HK-2 (cell line): ENCODE data around the gene DBNDD2.

ENCODE experiments used
- DNase-seq: peaks from one replicate; pipeline ENCODE4 v3.0.0-alpha.2; 2018; ENCODE audit not compliant: unreplicated experiment

Gene DBNDD2, protein sequence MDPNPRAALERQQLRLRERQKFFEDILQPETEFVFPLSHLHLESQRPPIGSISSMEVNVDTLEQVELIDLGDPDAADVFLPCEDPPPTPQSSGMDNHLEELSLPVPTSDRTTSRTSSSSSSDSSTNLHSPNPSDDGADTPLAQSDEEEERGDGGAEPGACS

DNA sequence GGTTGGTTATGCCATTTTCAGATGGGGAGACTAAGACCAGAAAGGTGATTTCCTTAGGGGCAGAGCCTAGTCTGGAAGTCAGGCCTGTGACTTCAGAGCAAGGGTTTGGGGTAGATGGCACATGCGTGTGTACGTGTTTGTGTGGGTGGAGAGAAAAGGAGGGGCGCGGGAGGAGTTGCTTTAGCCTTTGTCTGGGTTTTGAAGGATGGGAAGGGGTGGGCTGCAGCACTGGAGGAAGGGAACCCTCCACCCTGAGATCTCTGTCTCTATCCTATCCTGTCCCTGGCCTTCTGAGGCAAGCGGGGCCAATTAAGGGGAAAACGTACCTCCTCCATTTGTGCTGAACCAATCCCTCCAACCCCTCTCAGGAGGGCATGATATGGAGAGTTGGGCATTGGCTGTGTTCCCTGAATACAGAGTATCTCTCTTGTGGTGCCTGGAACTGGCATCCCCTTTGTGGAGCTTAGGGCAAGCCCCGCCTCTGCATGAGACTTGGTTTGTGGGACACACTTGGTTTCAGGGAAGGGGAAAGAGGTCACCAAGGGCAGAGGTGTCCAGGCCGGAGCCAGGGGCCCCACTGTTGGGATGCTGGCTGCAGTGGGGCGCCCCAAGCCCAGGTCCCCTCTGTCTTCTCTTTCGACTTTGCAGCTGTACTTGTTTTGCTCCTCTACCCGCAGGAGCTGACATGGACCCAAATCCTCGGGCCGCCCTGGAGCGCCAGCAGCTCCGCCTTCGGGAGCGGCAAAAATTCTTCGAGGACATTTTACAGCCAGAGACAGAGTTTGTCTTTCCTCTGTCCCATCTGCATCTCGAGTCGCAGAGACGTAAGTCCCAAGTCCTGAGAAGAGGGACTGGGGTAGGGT is at the start of gene DBNDD2:
Gene DBNDD2, plus strand, starts transcription at position 507 of the 863 bp plus-strand sequence. Its CDS starts 179 bp downstream, at position 686.
- no peak for DNase-seq

DNA sequence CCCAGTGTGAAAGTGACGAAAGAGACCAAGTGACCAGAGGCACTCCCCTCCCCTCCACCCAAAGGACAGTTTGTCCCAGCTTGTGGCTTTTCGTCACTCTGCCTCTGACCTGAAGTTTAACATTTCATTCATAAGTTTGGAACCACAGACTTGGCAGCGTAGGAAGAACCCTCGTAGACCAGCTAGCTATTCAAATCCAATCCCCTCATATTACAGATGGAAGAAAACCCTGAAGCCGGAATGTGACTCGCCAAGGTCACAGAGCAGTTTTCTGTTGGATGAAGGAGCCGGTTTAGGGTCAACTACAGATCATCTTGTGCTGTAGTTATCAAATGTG is 49.1 kb upstream of the DBNDD2 start:
- DNase-seq, result no peak

DNA sequence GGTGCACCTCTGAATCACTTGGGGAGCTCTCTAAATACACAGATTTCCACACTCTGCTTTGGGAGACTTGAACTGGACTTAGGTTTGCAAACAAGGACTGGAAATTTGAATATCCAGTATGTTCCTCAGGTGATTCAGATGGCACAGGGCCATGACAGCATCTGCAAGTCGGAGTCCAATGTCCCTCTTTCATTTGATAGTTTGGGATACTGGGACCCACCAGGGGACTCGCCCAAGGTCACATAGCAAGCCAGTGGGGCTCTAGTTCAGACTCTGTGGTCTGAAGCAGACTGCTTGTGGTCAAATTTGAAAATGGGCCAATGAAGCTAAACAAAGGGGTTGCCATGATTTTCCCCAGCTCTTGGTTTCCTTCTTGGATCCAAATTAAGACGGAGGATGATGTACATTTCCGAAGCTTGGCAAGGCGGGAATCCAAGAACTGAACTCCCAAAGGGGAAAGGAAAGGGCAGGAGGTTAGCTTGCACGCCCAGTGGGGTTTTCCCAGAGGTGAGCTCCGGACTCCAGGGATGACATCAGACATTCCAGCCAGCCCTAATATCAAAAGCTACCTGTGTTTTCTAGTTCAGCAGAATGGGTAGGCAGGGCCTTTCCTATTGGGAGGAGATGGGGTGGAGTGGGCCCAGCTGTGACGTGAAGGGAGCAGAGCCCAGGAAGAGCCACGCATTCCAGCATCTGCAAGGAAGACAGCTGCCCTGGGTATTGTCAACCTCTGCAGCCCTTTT is 48.5 kb upstream of the DBNDD2 start:
- peak; percentile 59 for DNase-seq

DNA sequence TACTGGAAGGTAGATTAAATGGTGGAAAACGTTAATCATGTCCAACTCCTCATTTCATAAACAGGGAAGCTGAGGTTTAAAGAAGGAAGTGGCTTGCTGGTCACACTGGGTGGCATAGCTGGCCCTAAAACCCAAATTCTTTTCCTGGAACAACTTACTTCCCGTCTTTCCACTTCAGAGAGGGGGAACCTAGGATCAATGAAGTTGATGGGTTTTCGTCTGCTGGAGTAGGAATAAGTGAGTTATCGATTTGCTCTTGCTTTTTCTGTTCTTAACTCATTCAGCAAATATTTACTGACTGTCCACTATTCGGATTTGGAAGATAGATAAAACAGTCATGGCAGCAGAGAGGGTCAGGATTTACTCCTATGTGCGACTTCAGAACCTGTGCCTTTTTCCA is 46.3 kb upstream of the DBNDD2 start:
- DNase-seq, result no peak

DNA sequence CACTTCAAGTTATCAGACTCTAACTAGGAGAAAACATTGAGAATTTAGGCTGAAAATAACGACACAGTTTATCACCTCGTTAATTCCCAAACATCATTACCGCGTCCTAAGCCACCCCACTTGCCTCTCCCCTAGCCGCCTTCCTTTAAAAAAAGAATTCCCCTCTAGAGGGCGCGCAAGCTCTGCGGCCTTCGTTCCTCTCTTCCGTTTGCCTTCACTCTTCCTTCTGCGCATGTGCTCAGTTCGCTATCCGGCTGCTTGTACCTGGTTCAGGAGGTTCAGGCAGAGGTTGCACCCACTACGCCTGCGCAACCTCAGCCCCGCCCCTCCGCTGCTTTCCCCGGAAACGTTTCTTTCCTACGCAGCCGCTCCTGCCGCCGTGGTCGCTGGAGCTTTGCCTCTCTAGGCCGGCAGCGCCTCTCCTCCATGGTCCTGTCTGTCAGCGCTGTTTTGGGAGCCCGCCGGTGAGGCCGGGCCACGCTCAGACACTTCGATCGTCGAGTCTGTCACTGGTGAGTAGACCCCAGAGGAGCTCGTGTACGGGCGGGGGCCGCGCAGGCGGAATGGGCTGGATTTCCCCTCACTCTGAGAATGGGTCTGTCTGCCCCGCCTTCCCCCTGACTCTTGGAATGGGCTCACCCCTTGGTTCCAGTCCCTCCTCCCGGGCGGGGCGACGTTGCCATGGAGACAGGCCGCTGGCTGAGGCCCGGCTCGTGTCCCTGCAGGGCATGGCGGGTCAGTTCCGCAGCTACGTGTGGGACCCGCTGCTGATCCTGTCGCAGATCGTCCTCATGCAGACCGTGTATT is 45.1 kb upstream of the DBNDD2 start, which contains the start of gene SYS1:
Gene SYS1, plus strand, starts transcription at position 353 of the 807 bp plus-strand sequence. Its CDS starts 376 bp downstream, at position 729.
- peak; percentile 100 for DNase-seq

DNA sequence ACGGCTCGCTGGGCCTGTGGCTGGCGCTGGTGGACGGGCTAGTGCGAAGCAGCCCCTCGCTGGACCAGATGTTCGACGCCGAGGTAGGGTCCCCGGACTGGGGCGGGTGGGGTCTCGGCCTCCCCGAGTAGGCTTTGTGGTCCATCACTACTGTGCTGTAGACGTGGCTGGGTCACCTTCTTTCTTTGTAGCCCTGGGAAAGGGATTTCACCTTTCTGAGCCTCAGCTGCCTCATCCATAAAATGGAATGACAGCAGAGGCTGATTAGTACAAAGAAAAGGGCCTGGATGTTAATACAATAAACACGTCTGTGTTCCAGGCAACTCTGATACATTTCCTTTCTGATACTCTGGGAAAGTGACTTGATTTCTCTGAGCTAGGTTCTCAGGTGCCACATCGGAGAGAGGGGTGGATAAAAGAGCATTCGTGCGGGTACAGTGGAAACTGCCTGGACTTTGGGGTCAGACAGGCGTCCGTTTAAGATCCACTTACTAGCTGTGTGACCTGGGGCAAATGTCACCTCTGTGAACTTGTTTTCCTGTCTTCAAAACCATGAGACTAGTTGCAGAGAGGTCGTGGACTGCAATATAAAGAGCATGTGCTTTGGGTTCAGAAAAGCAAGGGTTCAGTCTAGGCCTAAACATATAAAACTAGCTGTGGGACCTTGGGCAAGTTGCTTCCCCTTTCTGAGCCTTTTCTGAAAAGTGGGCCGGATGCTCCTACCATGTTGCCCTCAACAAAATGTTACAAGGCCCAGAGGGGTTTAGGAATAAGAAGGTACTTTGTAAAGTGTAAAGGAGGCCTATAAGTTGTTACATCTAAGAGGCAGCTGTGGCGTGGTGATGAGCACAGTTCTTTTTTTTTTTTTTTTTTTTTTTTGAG is 44.2 kb upstream of the DBNDD2 start:
- no peak for DNase-seq

DNA sequence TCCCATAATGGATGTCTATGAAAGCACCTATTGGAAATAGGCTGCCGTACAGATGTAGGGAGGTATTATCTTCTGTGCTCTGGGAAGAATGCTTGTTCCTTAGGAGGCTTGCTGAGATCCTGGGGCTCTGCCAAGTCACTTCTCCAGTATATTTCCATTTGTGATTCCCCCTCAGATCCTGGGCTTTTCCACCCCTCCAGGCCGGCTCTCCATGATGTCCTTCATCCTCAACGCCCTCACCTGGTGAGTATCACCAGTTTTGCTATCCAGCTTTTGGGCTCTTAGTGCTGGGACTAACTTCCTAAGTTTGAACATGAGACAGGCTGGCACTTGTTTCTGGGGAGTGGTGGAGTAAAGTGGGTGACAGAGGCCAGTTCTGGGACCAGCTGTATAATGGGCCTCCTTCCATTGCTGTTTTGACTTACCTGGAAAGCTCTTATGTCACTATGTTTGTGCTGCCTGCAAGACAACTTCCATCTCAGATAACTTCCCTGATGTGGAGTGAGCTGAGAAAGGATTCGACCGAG is 42.6 kb upstream of the DBNDD2 start:
- no peak for DNase-seq

DNA sequence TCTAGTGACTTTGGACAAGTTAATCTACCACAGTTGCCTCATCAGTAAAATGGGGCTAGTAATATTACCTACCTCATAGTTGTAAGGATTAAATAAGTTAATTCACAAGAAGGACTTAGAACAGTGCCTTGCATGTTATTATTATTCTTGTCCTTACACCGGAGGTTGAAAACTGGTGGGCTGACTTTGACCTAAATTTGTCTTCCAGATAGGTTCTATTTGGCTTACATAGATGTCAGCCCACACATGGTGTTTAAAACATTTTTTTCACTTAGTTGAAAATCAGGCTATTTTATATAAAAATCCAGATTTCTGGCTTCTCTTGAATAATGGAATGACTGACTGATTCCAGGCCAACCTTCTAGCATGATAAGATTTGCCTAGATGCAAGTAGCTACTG is 41.9 kb upstream of the DBNDD2 start:
- DNase-seq, result no peak

DNA sequence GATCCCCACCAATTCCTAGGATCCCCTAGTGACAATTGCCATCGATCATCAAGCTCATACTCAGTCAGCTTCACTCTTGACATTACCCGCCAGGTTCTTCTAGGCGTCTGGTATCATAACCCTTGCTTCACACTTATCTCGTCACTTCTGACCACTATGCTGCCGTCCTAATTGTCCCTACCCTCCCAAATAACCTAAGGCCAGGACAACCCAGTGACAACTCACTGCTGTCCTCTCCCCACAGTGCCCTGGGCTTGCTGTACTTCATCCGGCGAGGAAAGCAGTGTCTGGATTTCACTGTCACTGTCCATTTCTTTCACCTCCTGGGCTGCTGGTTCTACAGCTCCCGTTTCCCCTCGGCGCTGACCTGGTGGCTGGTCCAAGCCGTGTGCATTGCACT is 41.5 kb upstream of the DBNDD2 start:
- DNase-seq, result no peak

DNA sequence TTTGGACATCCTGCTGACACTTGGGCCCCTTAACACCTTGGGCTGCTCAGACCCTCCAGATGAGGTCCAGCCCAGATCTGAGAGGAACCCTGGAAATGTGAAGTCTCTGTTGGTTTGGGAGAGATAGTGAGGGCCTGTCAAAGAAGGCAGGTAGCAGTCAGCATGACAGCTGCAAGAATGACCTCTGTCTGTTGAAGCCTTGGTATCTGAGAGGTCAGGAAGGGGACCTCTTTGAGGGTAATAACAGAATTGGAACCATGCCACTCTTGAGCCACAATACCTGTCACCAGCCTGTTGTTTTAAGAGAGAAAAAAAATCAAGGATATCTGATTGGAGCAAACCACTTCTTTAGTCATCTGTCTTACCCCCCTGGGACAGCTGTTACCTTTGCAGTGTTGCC is 41.0 kb upstream of the DBNDD2 start:
- no peak for DNase-seq

DNA sequence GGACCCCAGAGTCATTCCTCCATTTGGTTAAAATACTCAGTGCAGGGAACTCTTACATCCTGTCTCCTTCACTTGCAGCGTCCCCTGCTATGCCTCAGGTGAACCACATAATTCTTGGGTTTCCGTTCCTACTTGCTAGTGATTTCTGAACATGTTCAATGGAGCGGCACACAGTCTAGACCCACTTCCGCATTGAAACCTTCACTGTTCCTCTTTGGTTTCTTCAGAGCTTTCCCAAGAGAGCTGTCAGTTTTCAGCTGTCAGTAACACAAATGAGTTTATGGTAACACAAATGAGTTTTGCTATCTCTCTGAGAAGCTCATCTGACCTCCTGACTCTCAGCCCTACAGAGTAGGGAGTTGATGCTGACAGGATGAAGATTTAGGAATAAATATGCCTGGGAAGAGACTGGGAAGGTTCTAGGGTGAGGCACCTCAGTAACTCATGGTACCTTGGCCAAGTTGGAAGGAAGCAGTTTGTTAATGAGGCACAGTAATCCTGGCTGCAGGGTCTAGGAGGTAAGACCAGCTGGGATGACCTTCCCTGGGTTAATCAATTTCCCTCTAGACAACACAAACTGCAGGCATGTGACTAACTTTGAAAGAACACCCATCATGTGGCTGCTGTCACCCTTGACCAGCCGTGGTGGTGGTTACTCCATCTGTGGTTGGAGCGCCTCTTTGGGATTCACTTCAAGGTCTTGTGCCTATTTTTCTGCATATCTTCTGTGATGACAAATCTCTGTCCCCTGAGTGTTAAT is 39.7 kb upstream of the DBNDD2 start:
- no peak for DNase-seq

DNA sequence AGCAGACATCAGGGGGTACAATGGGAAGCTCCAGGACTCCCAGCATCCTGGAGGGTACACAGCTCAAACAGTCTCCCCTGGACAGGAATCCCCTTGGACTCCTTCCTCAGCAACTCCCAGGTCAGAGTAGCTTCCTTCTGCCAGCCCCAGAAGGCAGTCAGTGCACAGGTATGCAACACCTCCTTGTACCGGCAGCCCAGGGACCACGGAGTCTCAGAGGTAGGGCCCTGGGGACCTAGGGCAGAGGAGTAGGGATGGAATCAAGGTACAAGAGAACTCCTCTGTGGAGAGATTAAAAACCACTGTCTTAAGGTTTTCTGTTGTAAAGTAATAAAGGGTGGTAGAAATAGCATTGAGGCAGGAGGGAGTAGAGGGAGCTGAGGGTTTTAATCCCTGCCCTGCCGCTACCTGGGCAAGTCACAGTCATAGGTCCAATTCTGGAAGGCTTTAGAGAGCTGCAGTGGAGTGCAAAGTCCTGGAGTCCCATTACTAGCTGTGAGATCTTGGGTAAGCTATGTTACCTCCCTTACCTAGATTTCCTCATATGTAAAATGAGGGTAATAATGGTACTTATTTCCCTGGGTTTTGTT is 37.4 kb upstream of the DBNDD2 start:
- no peak for DNase-seq

DNA sequence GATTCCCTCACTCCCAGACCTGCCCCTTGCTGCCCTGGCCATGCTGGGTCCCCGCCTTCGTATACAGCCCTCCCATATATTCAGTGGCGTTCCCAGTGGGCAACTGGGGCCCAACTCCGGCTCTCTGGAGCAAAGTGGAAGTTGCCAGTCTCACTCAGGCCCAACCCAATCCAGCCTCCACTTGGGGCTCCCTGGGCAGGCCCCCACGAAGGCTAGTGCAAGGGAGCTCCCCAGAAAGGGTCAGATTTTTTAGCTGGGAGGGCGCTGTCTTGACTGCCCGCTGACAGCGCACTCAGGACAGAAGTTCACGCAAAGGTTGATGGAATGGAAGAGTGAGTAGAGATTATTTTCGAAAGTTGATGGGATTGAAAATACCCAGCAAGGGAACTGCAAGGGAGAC is 35.8 kb upstream of the DBNDD2 start:
- DNase-seq, result no peak

DNA sequence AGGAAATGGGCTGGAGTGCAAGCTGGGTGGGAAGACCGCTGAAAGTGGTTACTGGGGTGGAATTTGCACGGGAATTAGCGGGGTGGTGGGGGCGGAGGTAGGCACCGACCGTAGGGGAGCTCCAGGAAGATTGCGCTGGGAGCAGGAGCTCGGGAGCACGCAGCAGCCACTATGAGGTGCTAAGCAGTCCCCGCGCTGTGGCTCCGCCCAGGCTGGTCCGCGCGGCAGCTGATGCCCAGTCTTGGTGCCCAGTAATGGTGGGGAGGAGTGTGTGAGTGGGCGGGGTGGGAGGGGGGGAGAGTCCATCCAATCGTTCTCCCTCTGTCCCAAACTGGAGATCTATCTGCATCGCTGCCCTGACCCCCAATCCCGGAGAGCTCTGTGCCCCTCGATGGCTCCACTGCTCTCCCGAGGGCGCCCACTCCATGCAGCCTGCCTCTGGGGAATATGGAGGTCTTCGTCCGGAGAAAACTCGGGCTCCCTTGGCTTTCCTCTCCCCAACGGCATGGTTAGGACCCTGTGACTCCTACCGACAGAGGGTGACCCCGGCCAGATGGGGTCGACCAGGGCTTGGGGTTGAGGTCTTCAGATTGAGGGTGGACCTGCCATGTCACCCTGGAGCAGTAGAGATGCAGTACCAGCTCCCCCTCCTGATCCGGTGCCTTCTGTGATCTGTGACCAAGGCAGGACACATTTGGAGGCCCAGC is 35.3 kb upstream of the DBNDD2 start:
- DNase-seq, result no peak

DNA sequence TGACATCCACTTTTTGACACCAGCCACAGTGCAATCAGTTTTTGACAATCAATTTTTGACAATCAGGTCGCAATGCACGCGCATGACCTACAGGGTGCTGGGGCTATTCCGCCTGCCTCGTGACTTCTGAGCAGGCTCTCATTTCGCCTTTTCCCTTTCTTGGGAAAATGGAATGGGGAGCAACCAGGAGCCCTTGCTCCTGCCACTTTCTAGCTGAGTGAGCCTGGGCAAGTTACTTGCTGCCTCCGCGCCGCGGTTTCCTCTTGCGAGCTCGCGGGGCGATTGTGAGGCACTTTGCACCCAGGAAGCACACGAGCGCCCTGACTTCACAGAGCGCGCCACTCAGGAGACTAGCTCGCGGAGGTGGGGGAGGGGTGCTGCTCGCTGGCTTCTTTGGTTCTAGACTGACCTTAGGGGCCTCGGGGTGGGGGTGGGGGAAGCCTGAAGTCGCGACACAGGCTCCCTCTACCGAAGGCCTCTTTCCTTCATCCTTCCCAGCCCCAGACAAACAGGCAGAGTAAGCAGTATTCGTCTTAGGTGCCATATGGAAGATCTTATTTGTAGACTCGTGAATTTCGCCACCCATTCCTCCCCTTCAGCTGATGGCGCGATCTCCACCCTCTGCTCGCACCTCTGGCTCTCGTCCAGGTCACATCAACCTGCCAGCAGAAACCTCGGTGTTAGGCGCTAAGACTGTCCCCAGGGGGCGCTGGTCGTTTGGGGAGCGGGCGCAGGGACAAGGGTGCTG is 34.6 kb upstream of the DBNDD2 start:
- peak; percentile 55 for DNase-seq

DNA sequence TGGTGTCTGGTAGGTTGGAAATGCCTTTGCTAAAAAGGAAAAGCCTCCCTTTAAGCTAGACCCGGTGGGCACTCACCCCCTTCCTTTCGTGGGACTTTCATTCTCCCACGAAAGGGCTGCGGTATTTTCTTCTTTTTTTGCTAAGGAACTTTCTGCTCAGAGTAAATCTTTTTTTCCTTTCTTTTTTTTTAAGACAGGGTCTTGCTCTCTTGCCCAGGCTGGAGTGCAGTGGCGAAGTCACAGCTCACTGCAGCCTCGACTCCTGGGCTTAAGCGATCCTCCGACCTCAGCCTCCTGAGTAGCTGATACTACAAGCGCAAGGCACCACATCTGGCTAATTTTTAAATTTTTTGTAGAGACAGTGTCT is 34.0 kb upstream of the DBNDD2 start:
- DNase-seq, result no peak

DNA sequence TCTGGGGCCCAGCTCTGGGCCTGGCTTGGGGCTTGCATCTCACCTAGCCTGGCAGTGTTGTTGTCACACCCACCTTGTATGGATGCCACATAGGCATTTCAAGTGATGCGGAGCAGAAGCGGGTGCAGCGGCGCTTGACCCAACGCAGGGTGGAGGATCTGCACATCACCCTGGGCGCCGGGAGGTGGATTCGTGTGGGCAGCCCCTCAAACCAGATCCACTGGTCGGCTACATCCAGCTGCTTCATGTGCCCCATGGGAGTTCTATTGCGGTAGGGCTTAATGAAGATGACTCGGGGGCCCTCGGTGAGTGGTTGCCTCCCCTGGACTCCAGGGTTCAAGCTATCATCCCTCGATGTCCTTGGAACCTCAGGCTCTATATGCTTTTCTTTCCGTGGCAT is 33.1 kb upstream of the DBNDD2 start:
- no peak for DNase-seq

DNA sequence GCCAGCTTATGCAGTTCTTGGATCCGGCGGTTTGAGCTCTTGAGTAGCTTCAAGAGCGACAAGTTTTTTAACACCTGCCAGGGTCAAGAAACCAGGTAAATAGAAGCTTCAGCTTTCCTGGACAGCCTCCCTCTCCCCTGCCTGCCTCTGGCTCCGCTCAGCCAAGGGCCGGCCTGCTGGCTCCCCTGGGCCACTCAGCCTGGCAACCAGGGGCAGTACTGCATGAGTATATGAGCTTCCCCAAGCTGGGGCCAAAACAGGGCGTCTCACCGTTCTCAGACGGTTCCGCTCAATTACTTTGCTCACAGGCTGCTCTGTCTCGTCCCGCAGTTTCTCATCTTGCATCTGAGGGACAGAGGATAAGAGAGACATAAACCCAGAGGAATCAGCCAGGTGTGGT is 30.8 kb upstream of the DBNDD2 start:
- no peak for DNase-seq
